Neural progenitor cell (in vitro differentiated cells): Measurements from ENCODE around the gene PGLYRP3. TPM values are rescaled to one million over a fixed set of nuclear protein-coding genes. Genes with fewer than 3 reads are reported as not detected.

Experiments
- DNase-seq: peaks from one replicate; pipeline ENCODE4 v3.0.0-alpha.2; 2016; ENCODE audit warnings: low spot score
- H2AFZ ChIP-seq: fragments of 200-600 bp; sonication (generic); replicated peaks from 2 replicates; pipeline ENCODE4 v1.6.1; 2016; ENCODE audit warnings: antibody characterized with exemption
- H3F3A ChIP-seq: fragments of 200-600 bp; sonication (generic); 2 replicates; pipeline ENCODE4 v1.6.1; 2016; ENCODE audit warnings: antibody characterized with exemption, low read depth
- H3K27ac ChIP-seq: fragments of 200-600 bp; sonication (generic); 2 replicates; pipeline ENCODE4 v1.5.1; 2016; ENCODE audit warnings: mild to moderate bottlenecking
- H3K27me3 ChIP-seq: fragments of 200-600 bp; sonication (generic); 2 replicates; pipeline ENCODE4 v1.6.1; 2016; ENCODE audit warnings: mild to moderate bottlenecking, moderate library complexity
- H3K36me3 ChIP-seq: fragments of 200-600 bp; sonication (generic); 2 replicates; pipeline ENCODE4 v1.5.1; 2016
- H3K4me1 ChIP-seq: fragments of 200-600 bp; sonication (generic); 2 replicates; pipeline ENCODE4 v1.6.1; 2016; ENCODE audit warnings: mixed run types
- H3K4me2 ChIP-seq: fragments of 200-600 bp; sonication (generic); 2 replicates; pipeline ENCODE4 v1.6.1; 2016
- H3K4me3 ChIP-seq: fragments of 200-600 bp; sonication (generic); 2 replicates; pipeline ENCODE4 v1.5.1; 2016
- H3K79me2 ChIP-seq: fragments of 200-600 bp; sonication (generic); 2 replicates; pipeline ENCODE4 v1.6.1; 2016; ENCODE audit warnings: low read depth
- H3K9ac ChIP-seq: fragments of 200-600 bp; sonication (generic); 2 replicates; pipeline ENCODE4 v1.6.1; 2016
- H3K9me3 ChIP-seq: fragments of 200-600 bp; sonication (generic); 2 replicates; pipeline ENCODE4 v1.5.1; 2016; ENCODE audit warnings: low read depth
- H4K20me1 ChIP-seq: fragments of 200-600 bp; sonication (generic); 2 replicates; pipeline ENCODE4 v1.6.1; 2016; ENCODE audit warnings: low read depth
- H3K27ac Mint-ChIP-seq: 3 replicates; pipeline ENCODE4 v1.8.0; 2021; ENCODE audit warnings: mixed read lengths
- H3K27me3 Mint-ChIP-seq: 2 replicates; pipeline ENCODE4 v1.8.0; 2022; ENCODE audit warnings: low read depth, mild to moderate bottlenecking, inconsistent platforms, moderate library complexity, mixed read lengths; ENCODE audit not compliant: insufficient read depth
- H3K36me3 Mint-ChIP-seq: 3 replicates; pipeline ENCODE4 v1.8.0; 2021; ENCODE audit warnings: mixed read lengths
- H3K4me1 Mint-ChIP-seq: 3 replicates; pipeline ENCODE4 v1.8.0; 2021; ENCODE audit warnings: mixed read lengths
- H3K4me3 Mint-ChIP-seq: 3 replicates; pipeline ENCODE4 v1.8.0; 2021; ENCODE audit warnings: mild to moderate bottlenecking, moderate library complexity, mixed read lengths
- H3K9me3 Mint-ChIP-seq: 3 replicates; pipeline ENCODE4 v1.8.0; 2020; ENCODE audit warnings: mixed read lengths
- CTCF ChIP-seq: fragments of 200-600 bp; sonication (generic); IDR thresholded peaks from 2 replicates; pipeline ENCODE4 v1.5.1; 2017; ENCODE audit warnings: antibody characterized with exemption, mild to moderate bottlenecking
- EZH2 ChIP-seq: fragments of 200-600 bp; sonication (generic); IDR thresholded peaks from 2 replicates; pipeline ENCODE4 v1.6.1; 2017; ENCODE audit warnings: antibody characterized with exemption, mild to moderate bottlenecking, moderate library complexity
- EZH2phosphoT487 ChIP-seq: fragments of 200-600 bp; sonication (generic); IDR thresholded peaks from 2 replicates; pipeline ENCODE4 v1.6.1; 2017; ENCODE audit warnings: antibody characterized with exemption
- total RNA-seq: library from RNA; depleted of rRNA; stranded (reverse); fragments of >200 nt; gene quantifications from 2 replicates; pipeline ENCODE4 v1.2.3, GENCODE V29; 2015; ENCODE audit warnings: low replicate concordance

Gene PGLYRP3
- total RNA-seq, 1 donor from 2014 or later: not detected

- Histone ChIP-seq H3K79me2 (no peaks in the 10 kb centered on the region), H4K20me1 (no peaks in the 10 kb centered on the region), H3K27ac (no peak overlapping the region), H3K4me2 (no peak overlapping the region), H3K27me3 (no peaks in the 10 kb centered on the region), H3K9me3 (no peaks in the 10 kb centered on the region), H3K4me1 (no peaks in the 10 kb centered on the region), H3K4me3 (no peak overlapping the region), H3F3A (no peaks in the 10 kb centered on the region), H3K9ac (no peak overlapping the region), H3K36me3 (no peaks in the 10 kb centered on the region), H2AFZ (no peak overlapping the region)
- H3K27me3 Mint-ChIP-seq: peaks cover 7% of the 10 kb centered on the region
- H3K4me3 Mint-ChIP-seq: no peak overlapping the region
- DNase-seq: no peak
- TF ChIP-seq CTCF: no peak
- no peak for TF ChIP-seq EZH2
- TF ChIP-seq EZH2phosphoT487: no peak
- H3K9me3 Mint-ChIP-seq: no peaks in the 10 kb centered on the region
- no peaks in the 10 kb centered on the region for H3K36me3 Mint-ChIP-seq
- H3K27ac Mint-ChIP-seq: no peak overlapping the region
- H3K4me1 Mint-ChIP-seq: no peaks in the 10 kb centered on the region
Observed at GRCh38 chr1:153358691-153358975, 45.9 kb upstream of the PGLYRP3 start.

- no peaks in the 10 kb centered on the region for H3K4me1 Mint-ChIP-seq
- TF ChIP-seq EZH2: no peak
- TF ChIP-seq CTCF: no peak
- no peak for TF ChIP-seq EZH2phosphoT487
- no peaks in the 10 kb centered on the region for H4K20me1 ChIP-seq
- H3K4me2 ChIP-seq: no peak within 1 kb of the TSS
- no peaks in the 10 kb centered on the region for H3K9me3 ChIP-seq
- no peak within 1 kb of the TSS for H3K27ac ChIP-seq
- no peaks in the 10 kb centered on the region for H3K79me2 ChIP-seq
- H3K9me3 Mint-ChIP-seq: no peaks in the 10 kb centered on the region
- H3K9ac ChIP-seq: no peak within 1 kb of the TSS
- H3K27me3 Mint-ChIP-seq: peaks cover 6% of the 10 kb centered on the region
- no peaks in the 10 kb centered on the region for H3F3A ChIP-seq
- H3K27ac Mint-ChIP-seq: no peak within 1 kb of the TSS
- no peak within 1 kb of the TSS for H2AFZ ChIP-seq
- H3K4me3 Mint-ChIP-seq: no peak within 1 kb of the TSS
- DNase-seq: no peak
- no peaks in the 10 kb centered on the region for H3K36me3 Mint-ChIP-seq
- no peaks in the 10 kb centered on the region for H3K27me3 ChIP-seq
- no peak within 1 kb of the TSS for H3K4me3 ChIP-seq
- H3K4me1 ChIP-seq: no peaks in the 10 kb centered on the region
- no peaks in the 10 kb centered on the region for H3K36me3 ChIP-seq
Observed at GRCh38 chr1:153357853-153358690, 45.3 kb upstream of the PGLYRP3 start, which contains the start of gene S100A9. TSS of gene S100A9 (plus strand) at chr1:153357854. CDS start at chr1:153358284, 430 bp downstream.

GRCh38 chr1:153357076-153357852 lies 44.5 kb upstream of the PGLYRP3 start:
- H3K27me3 ChIP-seq: no peaks in the 10 kb centered on the region
- DNase-seq: no peak
- H2AFZ ChIP-seq: no peak overlapping the region
- H3K9me3 ChIP-seq: no peaks in the 10 kb centered on the region
- no peaks in the 10 kb centered on the region for H3F3A ChIP-seq
- H3K9ac ChIP-seq: no peak overlapping the region
- no peaks in the 10 kb centered on the region for H3K79me2 ChIP-seq
- no peak overlapping the region for H3K4me3 Mint-ChIP-seq
- H4K20me1 ChIP-seq: no peaks in the 10 kb centered on the region
- no peaks in the 10 kb centered on the region for H3K4me1 Mint-ChIP-seq
- no peaks in the 10 kb centered on the region for H3K9me3 Mint-ChIP-seq
- H3K36me3 Mint-ChIP-seq: no peaks in the 10 kb centered on the region
- no peak overlapping the region for H3K27ac ChIP-seq
- peaks cover 5% of the 10 kb centered on the region for H3K27me3 Mint-ChIP-seq
- TF ChIP-seq CTCF (no peak), EZH2phosphoT487 (no peak), EZH2 (no peak)
- no peak overlapping the region for H3K27ac Mint-ChIP-seq
- H3K4me2 ChIP-seq: no peak overlapping the region
- H3K4me3 ChIP-seq: no peak overlapping the region
- H3K4me1 ChIP-seq: no peaks in the 10 kb centered on the region
- H3K36me3 ChIP-seq: no peaks in the 10 kb centered on the region
